Neural crest cell (in vitro differentiated cells): Measurements from ENCODE around the gene KRTAP10-10. TPM values are rescaled to one million over a fixed set of nuclear protein-coding genes. Genes with fewer than 3 reads are reported as not detected.

ENCODE experiments used
- DNase-seq: peaks from one replicate; pipeline ENCODE4 v3.0.0; 2021; ENCODE audit warnings: low read depth, mixed read lengths, low spot score
- H3K27ac Mint-ChIP-seq: one replicate; pipeline ENCODE4 v1.8.0; 2021; ENCODE audit warnings: mild to moderate bottlenecking, mixed read lengths; ENCODE audit not compliant: unreplicated experiment
- H3K27me3 Mint-ChIP-seq: 2 replicates; pipeline ENCODE4 v1.8.0; 2021; ENCODE audit warnings: low read depth, mild to moderate bottlenecking, mixed read lengths
- H3K36me3 Mint-ChIP-seq: 2 replicates; pipeline ENCODE4 v1.8.0; 2021; ENCODE audit warnings: low read depth, mild to moderate bottlenecking, mixed read lengths
- H3K4me1 Mint-ChIP-seq: 2 replicates; pipeline ENCODE4 v1.8.0; 2021; ENCODE audit warnings: mixed read lengths
- H3K4me3 Mint-ChIP-seq: one replicate; pipeline ENCODE4 v1.8.0; 2021; ENCODE audit warnings: mild to moderate bottlenecking, mixed read lengths
- H3K9me3 Mint-ChIP-seq: 2 replicates; pipeline ENCODE4 v1.8.0; 2021; ENCODE audit warnings: mixed read lengths
- CTCF ChIP-seq: fragments of 200-600 bp; sonication (generic); conservative IDR thresholded peaks from 2 replicates; pipeline ENCODE4 v1.5.0; 2021; ENCODE audit warnings: antibody characterized with exemption, mild to moderate bottlenecking
- total RNA-seq: library from RNA; stranded (reverse); gene quantifications from 2 replicates; pipeline ENCODE4 v1.2.1, GENCODE V29; 2021

The KRTAP10-10 gene
- total RNA-seq, 1 donor from 2014 or later, result not detected

GRCh38 chr21:44592446-44593311 lies 44.5 kb upstream of the KRTAP10-10 start, which contains the start of gene KRTAP10-6:
Gene KRTAP10-6, minus strand, starts transcription at chr21:44592505. Its CDS starts 21 bp downstream, at chr21:44592484.
- no peak for DNase-seq
- Mint-ChIP-seq H3K27ac (no peak within 1 kb of the TSS), H3K9me3 (no peaks in the 10 kb centered on the region), H3K27me3 (peaks cover 5% of the 10 kb centered on the region), H3K4me1 (peaks cover 14% of the 10 kb centered on the region), H3K4me3 (no peak within 1 kb of the TSS), H3K36me3 (no peaks in the 10 kb centered on the region)
- TF ChIP-seq CTCF, result no peak

GRCh38 chr21:44593598-44594405 lies 43.4 kb upstream of the KRTAP10-10 start:
- peaks cover 25% of the 10 kb centered on the region for H3K4me1 Mint-ChIP-seq
- H3K27me3 Mint-ChIP-seq, result no peaks in the 10 kb centered on the region
- DNase-seq, result no peak
- H3K9me3 Mint-ChIP-seq, result no peaks in the 10 kb centered on the region
- no peaks in the 10 kb centered on the region for H3K36me3 Mint-ChIP-seq
- no peak for TF ChIP-seq CTCF
- H3K4me3 Mint-ChIP-seq, result no peak overlapping the region
- peak overlapping the region; percentile 69 for H3K27ac Mint-ChIP-seq

GRCh38 chr21:44594406-44594916 lies 42.7 kb upstream of the KRTAP10-10 start:
- Mint-ChIP-seq H3K4me1 (peaks cover 26% of the 10 kb centered on the region), H3K27me3 (no peaks in the 10 kb centered on the region), H3K9me3 (no peaks in the 10 kb centered on the region), H3K27ac (no peak overlapping the region), H3K36me3 (no peaks in the 10 kb centered on the region), H3K4me3 (no peak overlapping the region)
- no peak for TF ChIP-seq CTCF
- DNase-seq, result no peak

- TF ChIP-seq CTCF, result no peak
- no peak overlapping the region for H3K4me3 Mint-ChIP-seq
- H3K9me3 Mint-ChIP-seq, result no peaks in the 10 kb centered on the region
- DNase-seq, result no peak
- H3K4me1 Mint-ChIP-seq, result peaks cover 26% of the 10 kb centered on the region
- H3K36me3 Mint-ChIP-seq, result no peaks in the 10 kb centered on the region
- H3K27ac Mint-ChIP-seq, result no peak overlapping the region
- no peaks in the 10 kb centered on the region for H3K27me3 Mint-ChIP-seq
Measured at GRCh38 chr21:44595524-44595923, 41.6 kb upstream of the KRTAP10-10 start.

- Mint-ChIP-seq H3K27ac (no peak overlapping the region), H3K9me3 (no peaks in the 10 kb centered on the region), H3K4me3 (no peak overlapping the region), H3K27me3 (no peaks in the 10 kb centered on the region), H3K36me3 (no peaks in the 10 kb centered on the region), H3K4me1 (peaks cover 26% of the 10 kb centered on the region)
- DNase-seq, result no peak
- TF ChIP-seq CTCF, result no peak
Measured at GRCh38 chr21:44596068-44596725, 41.0 kb upstream of the KRTAP10-10 start.
